ENCODE data around the gene GUCY1B1.

GUCY1B1 gene

GRCh38 chr4:155734065-155734464, 24.8 kb upstream of the GUCY1B1 start:
- Histone ChIP-seq H3K79me2 (ENCODE audit: insufficient read depth, low read depth) (no peaks in the 10 kb centered on the region), H3K4me3 (IDR thresholded peaks at IDR 0.05; ENCODE audit: insufficient read depth, low read depth, low read length) (no peak overlapping the region), H3K36me3 (ENCODE audit: insufficient read depth) (no peaks in the 10 kb centered on the region), H3K27ac (no peak overlapping the region), H3K4me1 (ENCODE audit: low read depth, poor library complexity, severe bottlenecking) (peaks cover 9% of the 10 kb centered on the region), H3K27me3 (ENCODE audit: insufficient read depth, low read depth) (no peaks in the 10 kb centered on the region), H3K4me2 (no peak overlapping the region), H2AFZ (ENCODE audit: low read depth) (no peak overlapping the region), H4K20me1 (ENCODE audit: insufficient read depth) (no peaks in the 10 kb centered on the region), H3K9ac (no peak overlapping the region)
- TF ChIP-seq, protein P1, sequence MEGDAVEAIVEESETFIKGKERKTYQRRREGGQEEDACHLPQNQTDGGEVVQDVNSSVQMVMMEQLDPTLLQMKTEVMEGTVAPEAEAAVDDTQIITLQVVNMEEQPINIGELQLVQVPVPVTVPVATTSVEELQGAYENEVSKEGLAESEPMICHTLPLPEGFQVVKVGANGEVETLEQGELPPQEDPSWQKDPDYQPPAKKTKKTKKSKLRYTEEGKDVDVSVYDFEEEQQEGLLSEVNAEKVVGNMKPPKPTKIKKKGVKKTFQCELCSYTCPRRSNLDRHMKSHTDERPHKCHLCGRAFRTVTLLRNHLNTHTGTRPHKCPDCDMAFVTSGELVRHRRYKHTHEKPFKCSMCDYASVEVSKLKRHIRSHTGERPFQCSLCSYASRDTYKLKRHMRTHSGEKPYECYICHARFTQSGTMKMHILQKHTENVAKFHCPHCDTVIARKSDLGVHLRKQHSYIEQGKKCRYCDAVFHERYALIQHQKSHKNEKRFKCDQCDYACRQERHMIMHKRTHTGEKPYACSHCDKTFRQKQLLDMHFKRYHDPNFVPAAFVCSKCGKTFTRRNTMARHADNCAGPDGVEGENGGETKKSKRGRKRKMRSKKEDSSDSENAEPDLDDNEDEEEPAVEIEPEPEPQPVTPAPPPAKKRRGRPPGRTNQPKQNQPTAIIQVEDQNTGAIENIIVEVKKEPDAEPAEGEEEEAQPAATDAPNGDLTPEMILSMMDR (conservative IDR thresholded peaks at IDR 0.05; ENCODE audit: low read depth, low read length): no peak

- H3K79me2 ChIP-seq (ENCODE audit: insufficient read depth, low read depth): no peaks in the 10 kb centered on the region
- no peaks in the 10 kb centered on the region for H3K36me3 ChIP-seq (ENCODE audit: insufficient read depth)
- H4K20me1 ChIP-seq (ENCODE audit: insufficient read depth): no peaks in the 10 kb centered on the region
- H3K4me1 ChIP-seq (ENCODE audit: low read depth, poor library complexity, severe bottlenecking): peaks cover 9% of the 10 kb centered on the region
- H3K4me3 ChIP-seq (IDR thresholded peaks at IDR 0.05; ENCODE audit: insufficient read depth, low read depth, low read length): no peak overlapping the region
- no peak overlapping the region for H3K9ac ChIP-seq
- H3K27ac ChIP-seq: no peak overlapping the region
- H3K4me2 ChIP-seq: no peak overlapping the region
- TF ChIP-seq, protein P1 (conservative IDR thresholded peaks at IDR 0.05; ENCODE audit: low read depth, low read length): no peak
- no peak overlapping the region for H2AFZ ChIP-seq (ENCODE audit: low read depth)
- H3K27me3 ChIP-seq (ENCODE audit: insufficient read depth, low read depth): no peaks in the 10 kb centered on the region
These were observed 23.9 kb upstream of the GUCY1B1 start for GRCh38 chr4:155734951-155735350.

GRCh38 chr4:155735496-155735895, 23.3 kb upstream of the GUCY1B1 start:
- Histone ChIP-seq H3K4me1 (ENCODE audit: low read depth, poor library complexity, severe bottlenecking) (peaks cover 9% of the 10 kb centered on the region), H3K4me2 (no peak overlapping the region), H3K4me3 (IDR thresholded peaks at IDR 0.05; ENCODE audit: insufficient read depth, low read depth, low read length) (no peak overlapping the region), H3K79me2 (ENCODE audit: insufficient read depth, low read depth) (no peaks in the 10 kb centered on the region), H4K20me1 (ENCODE audit: insufficient read depth) (no peaks in the 10 kb centered on the region), H3K27me3 (ENCODE audit: insufficient read depth, low read depth) (no peaks in the 10 kb centered on the region), H2AFZ (ENCODE audit: low read depth) (no peak overlapping the region), H3K9ac (no peak overlapping the region), H3K36me3 (ENCODE audit: insufficient read depth) (no peaks in the 10 kb centered on the region), H3K27ac (no peak overlapping the region)
- TF ChIP-seq, protein P1 (conservative IDR thresholded peaks at IDR 0.05; ENCODE audit: low read depth, low read length): no peak

DNA sequence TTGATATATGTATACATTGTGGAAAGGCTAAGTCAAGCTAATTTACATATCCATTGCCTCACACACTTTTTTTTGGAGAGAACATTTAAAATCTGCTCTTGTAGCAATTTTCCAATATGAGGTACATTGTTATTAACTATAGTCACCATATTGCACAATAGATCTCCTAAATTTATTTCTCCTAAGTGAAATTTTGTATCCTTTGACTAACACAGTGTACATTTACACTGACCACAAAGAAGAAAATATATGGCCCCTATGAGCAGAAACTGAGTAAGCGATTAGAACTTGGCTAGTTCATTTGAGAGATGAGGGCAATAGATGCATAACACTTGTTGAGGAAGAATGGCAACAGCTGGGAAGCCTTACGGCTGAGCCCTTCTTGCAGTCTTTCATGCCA, 20.3 kb upstream of the GUCY1B1 start:
- H3K27ac ChIP-seq: no peak overlapping the region
- H3K9ac ChIP-seq: no peak overlapping the region
- no peaks in the 10 kb centered on the region for H4K20me1 ChIP-seq (ENCODE audit: insufficient read depth)
- H3K4me1 ChIP-seq (ENCODE audit: low read depth, poor library complexity, severe bottlenecking): peaks cover 9% of the 10 kb centered on the region
- H3K27me3 ChIP-seq (ENCODE audit: insufficient read depth, low read depth): no peaks in the 10 kb centered on the region
- no peaks in the 10 kb centered on the region for H3K36me3 ChIP-seq (ENCODE audit: insufficient read depth)
- H3K79me2 ChIP-seq (ENCODE audit: insufficient read depth, low read depth): no peaks in the 10 kb centered on the region
- H3K4me3 ChIP-seq (IDR thresholded peaks at IDR 0.05; ENCODE audit: insufficient read depth, low read depth, low read length): no peak overlapping the region
- H2AFZ ChIP-seq (ENCODE audit: low read depth): no peak overlapping the region
- no peak overlapping the region for H3K4me2 ChIP-seq
- TF ChIP-seq, protein P1 (conservative IDR thresholded peaks at IDR 0.05; ENCODE audit: low read depth, low read length): no peak
